Ishikawa (cell line): Measurements from ENCODE around the gene SUOX.

ENCODE experiments used
- EP300 ChIP-seq: IDR thresholded peaks from 2 replicates; pipeline ENCODE4 v1.6.1; 2012; ENCODE audit warnings: borderline replicate concordance
- NFIC ChIP-seq: IDR thresholded peaks from 2 replicates; pipeline ENCODE4 v1.6.1; 2012
- RAD21 ChIP-seq: IDR thresholded peaks from 2 replicates; pipeline ENCODE4 v1.6.1; 2012; ENCODE audit warnings: low read depth
- REST ChIP-seq: IDR thresholded peaks from 2 replicates; pipeline ENCODE4 v1.6.1; 2012; ENCODE audit warnings: low read depth, mild to moderate bottlenecking
- TAF1 ChIP-seq: IDR thresholded peaks from 2 replicates; pipeline ENCODE4 v1.6.1; 2012; ENCODE audit warnings: low read depth, mild to moderate bottlenecking
- USF1 ChIP-seq: IDR thresholded peaks from 2 replicates; pipeline ENCODE4 v1.6.1; 2012
- YY1 ChIP-seq: IDR thresholded peaks from 2 replicates; pipeline ENCODE4 v1.6.1; 2012; ENCODE audit warnings: low read depth

- TF ChIP-seq TAF1 (no peak), EP300 (no peak), NFIC (no peak), REST (no peak), RAD21 (no peak), USF1 (no peak), YY1 (no peak)
Observed at GRCh38 chr12:55972456-55972855, 24.6 kb upstream of the SUOX start.
